ENCODE results near the gene CDK5.

The CDK5 gene

DNA sequence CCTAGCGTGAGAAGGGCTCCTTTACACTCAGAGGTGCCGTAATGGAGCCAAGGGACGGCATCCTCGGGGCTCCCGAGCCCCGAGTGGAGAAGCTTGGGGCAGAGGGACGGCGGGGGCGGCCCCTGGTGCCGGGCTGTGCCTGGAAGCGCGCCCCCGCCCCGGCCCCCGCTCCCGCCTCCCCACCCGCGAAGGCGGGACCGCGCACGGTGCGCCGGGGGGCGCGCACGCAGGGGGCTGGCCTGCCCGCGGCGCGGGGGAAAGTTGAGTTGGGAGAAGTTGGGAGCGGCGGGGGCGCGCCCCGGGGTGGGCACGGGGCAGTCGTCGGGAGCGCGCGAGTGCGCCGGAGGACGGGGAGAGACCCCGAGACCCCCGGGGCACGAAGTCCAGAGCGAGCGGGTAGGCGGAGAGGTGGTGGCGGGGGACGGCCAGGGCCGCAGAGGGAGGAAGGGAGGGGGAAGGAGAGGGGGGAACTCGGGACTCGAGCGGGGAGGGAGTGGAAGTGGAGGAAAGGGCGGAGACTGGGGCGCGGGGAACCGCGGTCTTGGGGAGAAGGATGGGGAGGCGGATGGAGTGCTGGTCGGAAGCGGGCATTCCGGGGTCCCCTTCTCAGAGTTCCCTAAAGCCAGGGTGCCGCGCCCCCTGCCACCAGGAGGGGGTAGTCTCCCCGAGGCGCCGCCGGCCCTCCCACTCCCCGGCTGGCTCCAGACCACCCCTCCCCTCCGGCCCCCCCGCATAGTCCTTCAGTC, 1.8 kb upstream of the CDK5 start, which contains the start of gene SLC4A2:
Gene SLC4A2 (plus strand): TSS at position 223 of the 746 bp plus-strand sequence. CDS start 2,399 bp downstream, outside the sequence.
- Histone ChIP-seq H2AFZ (ENCODE audit: low read depth, low read length) (no peak within 1 kb of the TSS), H3K4me1 (ENCODE audit: control insufficient read depth, insufficient read depth, low read depth, low read length) (peaks cover 50% of the 10 kb centered on the region), H3K27ac (ENCODE audit: low read length, poor library complexity, severe bottlenecking) (peak within 1 kb of the TSS; percentile 95), H2BK5ac (ENCODE audit: low read depth, low read length, poor library complexity, severe bottlenecking) (peak within 1 kb of the TSS; percentile 82), H2AK5ac (ENCODE audit: low read length, severe bottlenecking) (peak within 1 kb of the TSS; percentile 87), H2BK12ac (ENCODE audit: low read length in 2 of 2) (peak within 1 kb of the TSS; percentile 69 to 85), H2BK15ac (ENCODE audit: low read depth, poor library complexity, severe bottlenecking) (peak within 1 kb of the TSS; percentile 85), H3K79me1 (replicated peaks; ENCODE audit: low read length, poor library complexity, severe bottlenecking) (peaks cover 19% of the 10 kb centered on the region), H3K9me3 (ENCODE audit: control insufficient read depth, low read length) (no peaks in the 10 kb centered on the region), H3K4ac (ENCODE audit: low read depth in 1 of 2, low read length in 2 of 2) (peak within 1 kb of the TSS; percentile 89 to 97), H2BK120ac (ENCODE audit: low read depth, low read length) (peak within 1 kb of the TSS; percentile 96), H3K27me3 (ENCODE audit: control insufficient read depth in 1 of 2, insufficient read depth in 1 of 2, low read length in 2 of 2) (no peaks in the 10 kb centered on the region), H3K36me3 (ENCODE audit: control insufficient read depth in 1 of 2, insufficient read depth in 2 of 2, low read depth in 1 of 2, low read length in 2 of 2) (peaks cover 12 to 27% of the 10 kb centered on the region in 2 experiments), H3K14ac (ENCODE audit: low read length in 2 of 2) (peak within 1 kb of the TSS; percentile 68 to 90), H4K8ac (ENCODE audit: low read length) (peak within 1 kb of the TSS; percentile 96), H3K9ac (ENCODE audit: low read length) (peak within 1 kb of the TSS; percentile 90), H3K23ac (ENCODE audit: low read length in 2 of 2) (peak within 1 kb of the TSS; percentile 15 to 85), H3K18ac (ENCODE audit: low read depth in 1 of 2, low read length in 2 of 2) (peak within 1 kb of the TSS; percentile 93 to 95), H3K4me3 (ENCODE audit: insufficient read depth in 1 of 2, low read depth in 1 of 2, low read length in 2 of 2) (peak within 1 kb of the TSS; percentile 77 to 96), H4K91ac (ENCODE audit: low read length) (peak within 1 kb of the TSS; percentile 84), H3K4me2 (ENCODE audit: low read length, poor library complexity, severe bottlenecking) (peak within 1 kb of the TSS; percentile 93)
- WGBS: under 1% methylated on average over 59 of the region's 75 CpGs
- DNase-seq: peak; percentile 83

DNA sequence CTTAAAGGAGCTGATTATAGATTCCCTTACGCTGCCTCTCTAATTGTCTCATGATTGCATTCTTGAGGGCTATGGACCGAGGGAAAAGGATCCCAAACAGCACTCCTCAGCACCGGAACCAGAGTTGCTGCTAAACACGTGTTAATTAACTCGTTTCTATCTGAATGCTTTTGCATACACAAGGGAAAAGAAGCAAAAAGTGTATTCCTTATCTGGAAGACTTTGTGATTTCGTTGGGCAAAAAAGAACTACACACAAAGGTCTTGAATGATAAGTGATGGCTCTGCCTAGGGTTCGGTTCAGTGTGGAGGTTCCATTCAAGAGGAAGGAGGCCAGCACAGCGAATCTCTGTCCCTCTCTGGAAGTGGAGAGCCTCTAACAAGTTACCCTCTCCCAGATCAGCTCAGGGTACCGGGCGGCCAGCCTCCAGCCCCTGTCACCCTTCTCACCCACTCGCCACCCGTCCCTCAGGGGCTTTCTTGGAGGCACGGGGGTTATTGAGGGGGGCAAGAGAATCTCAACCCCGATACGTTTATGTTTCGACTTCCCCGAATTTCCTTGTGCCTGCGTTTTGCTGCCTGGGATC, 1.2 kb upstream of the CDK5 start:
- Histone ChIP-seq H3K27ac (ENCODE audit: low read length, poor library complexity, severe bottlenecking) (peak overlapping the region; percentile 95), H2AFZ (ENCODE audit: low read depth, low read length) (no peak overlapping the region), H3K9me3 (ENCODE audit: control insufficient read depth, low read length) (no peaks in the 10 kb centered on the region), H4K8ac (ENCODE audit: low read length) (peak overlapping the region; percentile 39), H3K79me1 (replicated peaks; ENCODE audit: low read length, poor library complexity, severe bottlenecking) (peaks cover 15% of the 10 kb centered on the region), H2AK5ac (ENCODE audit: low read length, severe bottlenecking) (peak overlapping the region; percentile 42), H3K4ac (ENCODE audit: low read depth in 1 of 2, low read length in 2 of 2) (peak overlapping the region; percentile 89 to 97), H3K4me1 (ENCODE audit: control insufficient read depth, insufficient read depth, low read depth, low read length) (peaks cover 44% of the 10 kb centered on the region), H2BK120ac (ENCODE audit: low read depth, low read length) (peak overlapping the region; percentile 96), H3K23ac (ENCODE audit: low read length in 2 of 2) (peak overlapping the region in 1 of 2 experiments; percentile 85), H3K36me3 (ENCODE audit: control insufficient read depth in 1 of 2, insufficient read depth in 2 of 2, low read depth in 1 of 2, low read length in 2 of 2) (peaks cover 13 to 27% of the 10 kb centered on the region in 2 experiments), H2BK15ac (ENCODE audit: low read depth, poor library complexity, severe bottlenecking) (peak overlapping the region; percentile 30), H3K27me3 (ENCODE audit: control insufficient read depth in 1 of 2, insufficient read depth in 1 of 2, low read length in 2 of 2) (no peaks in the 10 kb centered on the region), H4K91ac (ENCODE audit: low read length) (peak overlapping the region; percentile 48), H3K14ac (ENCODE audit: low read length in 2 of 2) (peak overlapping the region in 1 of 2 experiments; percentile 51), H2BK12ac (ENCODE audit: low read length in 2 of 2) (peak overlapping the region; percentile 69 to 85), H3K18ac (ENCODE audit: low read depth in 1 of 2, low read length in 2 of 2) (peak overlapping the region; percentile 93 to 95), H3K9ac (ENCODE audit: low read length) (peak overlapping the region; percentile 90), H3K4me2 (ENCODE audit: low read length, poor library complexity, severe bottlenecking) (peak overlapping the region; percentile 84), H2BK5ac (ENCODE audit: low read depth, low read length, poor library complexity, severe bottlenecking) (peak overlapping the region; percentile 60), H3K4me3 (ENCODE audit: insufficient read depth in 1 of 2, low read depth in 1 of 2, low read length in 2 of 2) (peak overlapping the region; percentile 40 to 96)
- DNase-seq: peak; percentile 70
- 15% methylated on average over 13 of the region's 18 CpGs for WGBS

DNA sequence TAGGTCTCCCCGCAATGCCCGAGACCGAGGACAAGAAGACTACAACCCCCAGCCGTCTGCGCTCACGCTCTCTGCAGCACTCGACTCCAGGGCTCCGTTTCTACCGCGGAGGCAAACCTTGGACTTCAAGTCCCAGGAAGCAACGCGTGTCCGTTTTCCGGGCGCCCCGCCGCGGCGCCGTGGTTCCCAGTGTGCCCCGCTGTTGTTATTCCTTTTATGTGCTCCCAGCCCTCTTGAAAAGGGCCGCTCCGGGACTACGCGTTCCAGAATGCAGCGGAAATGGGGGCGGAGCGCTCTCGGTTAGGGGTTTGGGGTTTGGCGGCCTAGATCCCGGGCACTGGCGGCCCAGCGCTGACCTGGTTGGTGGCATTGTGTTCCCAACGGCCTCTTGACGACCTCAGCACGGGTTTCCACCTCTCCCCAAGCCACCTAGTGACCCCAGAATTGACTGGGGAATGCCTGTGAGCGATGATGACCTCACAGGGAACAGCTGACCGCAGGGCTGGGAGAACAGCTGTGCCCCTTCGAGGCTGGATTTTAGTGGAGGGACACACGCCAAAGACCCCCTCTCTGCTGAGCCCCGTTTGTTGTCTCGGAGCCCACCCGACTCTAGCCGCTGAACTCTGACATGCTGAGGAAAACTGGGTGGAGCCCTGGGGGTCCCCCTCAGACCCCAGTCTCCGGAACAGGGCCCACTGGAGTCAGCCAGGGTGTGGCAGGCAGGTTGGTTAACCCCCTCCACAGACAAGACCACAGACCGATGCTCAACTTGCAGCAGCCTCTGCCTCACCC, 488 bp upstream of the CDK5 start:
- Histone ChIP-seq H3K36me3 (ENCODE audit: control insufficient read depth in 1 of 2, insufficient read depth in 2 of 2, low read depth in 1 of 2, low read length in 2 of 2) (peaks cover 19 to 30% of the 10 kb centered on the region in 2 experiments), H2BK5ac (ENCODE audit: low read depth, low read length, poor library complexity, severe bottlenecking) (peak overlapping the region; percentile 82), H2AFZ (ENCODE audit: low read depth, low read length) (peak overlapping the region; percentile 67), H3K9ac (ENCODE audit: low read length) (peak overlapping the region; percentile 90), H4K91ac (ENCODE audit: low read length) (peak overlapping the region; percentile 48), H3K18ac (ENCODE audit: low read depth in 1 of 2, low read length in 2 of 2) (peak overlapping the region; percentile 93 to 94), H3K14ac (ENCODE audit: low read length in 2 of 2) (no peak overlapping the region), H3K27ac (ENCODE audit: low read length, poor library complexity, severe bottlenecking) (peak overlapping the region; percentile 95), H3K4me2 (ENCODE audit: low read length, poor library complexity, severe bottlenecking) (peak overlapping the region; percentile 78), H2BK12ac (ENCODE audit: low read length in 2 of 2) (peak overlapping the region in 1 of 2 experiments; percentile 81), H2BK15ac (ENCODE audit: low read depth, poor library complexity, severe bottlenecking) (peak overlapping the region; percentile 19), H2AK5ac (ENCODE audit: low read length, severe bottlenecking) (peak overlapping the region; percentile 87), H3K23ac (ENCODE audit: low read length in 2 of 2) (no peak overlapping the region), H3K79me1 (replicated peaks; ENCODE audit: low read length, poor library complexity, severe bottlenecking) (peaks cover 15% of the 10 kb centered on the region), H2BK120ac (ENCODE audit: low read depth, low read length) (peak overlapping the region; percentile 96), H3K4me3 (ENCODE audit: insufficient read depth in 1 of 2, low read depth in 1 of 2, low read length in 2 of 2) (peak overlapping the region; percentile 33 to 96), H4K8ac (ENCODE audit: low read length) (peak overlapping the region; percentile 96), H3K4ac (ENCODE audit: low read depth in 1 of 2, low read length in 2 of 2) (peak overlapping the region; percentile 89 to 97), H3K27me3 (ENCODE audit: control insufficient read depth in 1 of 2, insufficient read depth in 1 of 2, low read length in 2 of 2) (no peaks in the 10 kb centered on the region), H3K4me1 (ENCODE audit: control insufficient read depth, insufficient read depth, low read depth, low read length) (peaks cover 40% of the 10 kb centered on the region), H3K9me3 (ENCODE audit: control insufficient read depth, low read length) (no peaks in the 10 kb centered on the region)
- 2% methylated on average over 46 of the region's 46 CpGs for WGBS
- DNase-seq: peak; percentile 100
